Common myeloid progenitor, CD34-positive (primary cell): ENCODE measurements around the gene CFAP99.
"Not testable (repeated sequence)": the region's sequence is repeated elsewhere in the genome, so short reads cannot be mapped to it uniquely, and the experiment has no call there.

ENCODE experiments used
- CTCF ChIA-PET: fragments of 350-600 bp; sonication (Branson Sonifier 250); formaldehyde crosslinking; loops from one replicate; lab custom pipeline; 2021; ENCODE audit warnings: antibody characterized with exemption; lab: Charles Lee
- POLR2A ChIA-PET: fragments of 350-600 bp; sonication (Branson Sonifier 250); formaldehyde crosslinking; loops from one replicate; lab custom pipeline; 2021; ENCODE audit warnings: antibody characterized with exemption; lab: Charles Lee
- DNase-seq, 3 donors: peaks; one replicate each; pipeline versions ENCODE4 v3.0.0 to v3.0.0-alpha.2; 2013
- H3K27ac ChIP-seq, 2 experiments: 1 replicate in 1 of 2; 2 replicates in 1 of 2; pipeline ENCODE4 v1.7.0; 2013; ENCODE audit warnings: inconsistent platforms in 2 of 2, low read length in 2 of 2, mild to moderate bottlenecking in 2 of 2, low read depth in 1 of 2, moderate library complexity in 1 of 2; ENCODE audit not compliant: severe bottlenecking in 2 of 2, insufficient read depth in 1 of 2, poor library complexity in 1 of 2
- H3K27me3 ChIP-seq, 5 experiments: replicated peaks in 2 of 5; 1 replicate in 3 of 5; 2 replicates in 2 of 5; pipeline versions ENCODE4 v1.6.1 to v1.7.0; 2013; ENCODE audit warnings: low read length in 4 of 5, mild to moderate bottlenecking in 2 of 5, moderate library complexity in 2 of 5, inconsistent platforms in 1 of 5; ENCODE audit not compliant: insufficient read depth in 5 of 5, control insufficient read depth in 4 of 5
- H3K36me3 ChIP-seq, 4 experiments: 1 replicate in 2 of 4; 2 replicates in 2 of 4; pipeline versions ENCODE4 v1.6.1 to v1.7.0; 2013; ENCODE audit warnings: low read length in 3 of 4, control low read depth in 1 of 4, mild to moderate bottlenecking in 1 of 4; ENCODE audit not compliant: control insufficient read depth in 4 of 4, insufficient read depth in 4 of 4
- H3K4me1 ChIP-seq, 4 experiments: 1 replicate in 3 of 4; 2 replicates in 1 of 4; pipeline versions ENCODE4 v1.6.1 to v1.7.1; 2013; ENCODE audit warnings: low read length in 3 of 4, mild to moderate bottlenecking in 3 of 4, control low read depth in 1 of 4, inconsistent platforms in 1 of 4, moderate library complexity in 1 of 4; ENCODE audit not compliant: control insufficient read depth in 4 of 4, insufficient read depth in 4 of 4; ENCODE audit errors: control extremely low read depth in 1 of 4
- H3K4me3 ChIP-seq, 7 experiments: 1 replicate in 4 of 7; 2 replicates in 3 of 7; pipeline versions ENCODE4 v1.5.1 to v1.7.0; 2013; ENCODE audit warnings: mild to moderate bottlenecking in 7 of 7, low read length in 6 of 7, moderate library complexity in 6 of 7, inconsistent platforms in 2 of 7, low read depth in 2 of 7, control low read depth in 1 of 7; ENCODE audit not compliant: insufficient read depth in 4 of 7, control insufficient read depth in 1 of 7; ENCODE audit errors: extremely low read depth in 1 of 7
- H3K9me3 ChIP-seq, 5 experiments: 1 replicate in 4 of 5; 2 replicates in 1 of 5; pipeline versions ENCODE4 v1.6.1 to v1.7.1; 2013; ENCODE audit warnings: low read length in 4 of 5, mild to moderate bottlenecking in 2 of 5, inconsistent platforms in 1 of 5, low read depth in 1 of 5, moderate library complexity in 1 of 5; ENCODE audit not compliant: control insufficient read depth in 4 of 5, insufficient read depth in 2 of 5; ENCODE audit errors: control extremely low read depth in 1 of 5
- WGBS: methylation state at CpG from one replicate; pipeline ENCODE4 v1.1.5; 2013; ENCODE audit not compliant: insufficient coverage; 5-methylcytosine and 5-hydroxymethylcytosine counted together

Gene CFAP99

DNA sequence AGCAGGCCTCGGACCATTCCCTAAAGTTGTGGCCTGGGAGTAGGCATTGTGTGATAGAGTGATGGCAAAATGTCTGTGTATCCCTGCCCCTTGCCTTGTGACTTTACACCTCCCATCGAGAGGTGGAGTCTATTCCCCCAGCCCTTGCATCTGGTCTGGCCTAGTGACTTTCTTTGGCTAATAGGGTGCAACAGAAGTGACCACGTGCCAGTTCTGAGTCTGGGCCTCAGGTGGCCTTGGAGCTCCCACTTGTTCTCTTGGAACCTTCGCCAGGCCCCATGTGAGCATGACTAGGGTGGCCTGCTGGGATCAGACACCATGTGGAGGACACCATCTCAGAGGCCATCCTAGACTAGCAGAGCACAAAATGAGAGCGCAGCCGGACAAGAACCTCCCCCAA, 46.3 kb downstream of the CFAP99 start:
- ChIA-PET POLR2A (interaction anchor here (0.6 kb wide), 1 partner anchor 69 kb away, joined by 3 read pairs; no protein-coding TSS in a partner anchor), CTCF (interaction anchor here (0.8 to 4.2 kb wide), 6 partner anchors 12 to 66 kb away, joined by 3 to 26 read pairs (median 3); no protein-coding TSS in a partner anchor)

DNA sequence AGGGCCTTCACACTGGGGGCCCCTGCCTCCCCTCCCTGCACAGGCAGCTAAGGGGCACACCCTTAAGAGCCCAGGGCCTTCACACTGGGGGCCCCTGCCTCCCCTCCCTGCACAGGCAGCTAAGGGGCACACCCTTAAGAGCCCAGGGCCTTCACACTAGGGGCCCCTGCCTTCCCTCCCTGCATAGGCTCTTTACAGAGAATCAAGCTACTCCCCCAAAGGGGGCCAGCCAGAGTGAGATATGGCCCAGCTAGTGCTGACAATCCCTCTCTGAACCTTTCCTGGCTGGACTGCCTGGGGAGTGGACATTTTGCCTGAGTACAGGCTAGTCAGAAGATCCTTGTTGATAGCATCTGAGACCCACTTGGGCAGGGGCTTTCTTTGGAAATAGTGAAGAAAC, 46.8 kb downstream of the CFAP99 start:
- H3K27ac ChIP-seq, H3K9me3 ChIP-seq, H3K36me3 ChIP-seq, POLR2A ChIA-PET, DNase-seq, H3K27me3 ChIP-seq, H3K4me3 ChIP-seq: not testable (repeated sequence)
- CTCF ChIA-PET, result interaction anchor here (0.7 to 4.2 kb wide), 7 partner anchors 11 to 246 kb away, joined by 3 to 26 read pairs (median 3); no protein-coding TSS in a partner anchor
- H3K4me1 ChIP-seq, result peaks cover 8 to 37% (median 32%) of the 10 kb centered on the region in 4 experiments

More for the DNA sequence above, 46.3 kb downstream of the CFAP99 start:
- Histone ChIP-seq H3K4me3 (no peak overlapping the region), H3K27ac (no peak overlapping the region), H3K9me3 (no peaks in the 10 kb centered on the region), H3K36me3 (no peaks in the 10 kb centered on the region), H3K27me3 (peaks cover 0 to 10% (median 7%) of the 10 kb centered on the region in 5 experiments), H3K4me1 (peaks cover 3 to 32% (median 27%) of the 10 kb centered on the region in 4 experiments)
- WGBS, result 94% methylated on average over 3 of the region's 6 CpGs
- no peak for DNase-seq

- POLR2A ChIA-PET, result interaction anchor here (0.6 to 1.7 kb wide), 6 partner anchors 13 to 74 kb away, joined by 3 to 7 read pairs (median 3); no protein-coding TSS in a partner anchor
- CTCF ChIA-PET, result interaction anchor here (0.6 to 2.6 kb wide), 14 partner anchors 8 to 249 kb away, joined by 3 to 6 read pairs (median 4); no protein-coding TSS in a partner anchor
- peaks cover 11 to 26% (median 23%) of the 10 kb centered on the region in 4 experiments for H3K4me1 ChIP-seq
- WGBS, result under 1% methylated on average over 72 of the region's 74 CpGs
- H3K4me3 ChIP-seq, result peak within 1 kb of the TSS; percentile 86 to 91 (median 89)
- H3K27ac ChIP-seq, result peak within 1 kb of the TSS; percentile 85 to 92
- H3K36me3 ChIP-seq, result peaks cover 6 to 16% (median 12%) of the 10 kb centered on the region in 4 experiments
- H3K9me3 ChIP-seq, result peaks cover 0 to 3% (median 0%) of the 10 kb centered on the region in 5 experiments
- peaks cover 0 to under 1% (median 0%) of the 10 kb centered on the region in 5 experiments for H3K27me3 ChIP-seq
- peak; percentile 97 to 99 (median 98) for DNase-seq
These were observed 49.9 kb downstream of the CFAP99 start, which contains the start of gene RNF4 for GRCh38 chr4:2468456-2469191. TSS of gene RNF4 (plus strand) at chr4:2469106. CDS start at chr4:2490494, 21,388 bp downstream.

DNA sequence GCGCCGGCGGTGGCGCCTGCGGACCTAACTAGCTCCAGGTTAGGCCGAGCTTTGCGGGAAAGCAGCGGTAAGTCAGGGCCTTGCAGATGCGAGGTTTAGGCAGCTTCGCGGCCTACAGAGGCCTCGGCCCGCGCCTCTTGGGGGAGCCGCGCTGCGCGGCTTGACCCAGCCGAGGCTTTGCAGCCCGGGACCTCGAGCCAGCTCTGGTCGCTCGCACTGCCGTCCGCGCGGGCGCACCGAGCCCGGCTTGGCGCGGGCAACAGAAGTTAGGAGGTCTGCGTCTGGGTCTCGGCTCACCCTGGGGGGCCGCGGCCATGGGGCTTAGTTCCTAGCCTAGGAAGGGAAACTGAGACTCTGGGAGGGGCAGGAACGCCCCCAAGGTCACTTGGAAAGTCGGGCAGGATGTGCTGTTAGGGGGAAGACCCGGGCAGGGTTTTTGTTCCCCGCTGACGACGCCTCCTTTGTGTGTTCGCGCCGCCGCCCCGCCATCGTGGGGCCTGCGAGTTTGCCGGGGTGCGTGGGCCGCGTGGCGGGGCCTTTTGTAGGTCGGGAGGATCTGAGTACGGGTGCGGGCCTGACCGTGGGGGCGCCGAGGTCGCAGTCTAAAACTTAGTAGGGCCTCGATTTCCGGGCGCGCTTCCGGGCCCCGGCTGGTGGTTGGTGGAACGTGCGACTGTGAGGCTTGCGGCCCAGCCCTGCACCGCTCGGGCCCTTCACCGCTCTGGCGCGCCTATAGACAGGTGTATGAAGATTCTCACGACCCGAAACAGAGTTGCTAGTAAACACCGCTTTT, 50.6 kb downstream of the CFAP99 start:
- POLR2A ChIA-PET, result interaction anchor here (0.7 to 1.7 kb wide), 5 partner anchors 12 to 66 kb away, joined by 3 to 7 read pairs (median 3); no protein-coding TSS in a partner anchor
- H3K4me1 ChIP-seq, result peaks cover 11 to 26% (median 23%) of the 10 kb centered on the region in 4 experiments
- H3K9me3 ChIP-seq, result peaks cover 0 to 3% (median 0%) of the 10 kb centered on the region in 5 experiments
- CTCF ChIA-PET, result interaction anchor here (0.6 to 2.6 kb wide), 14 partner anchors 8 to 249 kb away, joined by 3 to 8 read pairs (median 4); no protein-coding TSS in a partner anchor
- peak; percentile 59 to 81 (median 74) for DNase-seq
- WGBS, result 0% methylated on average over 72 of the region's 78 CpGs
- peak overlapping the region; percentile 85 to 92 for H3K27ac ChIP-seq
- peaks cover 8 to 16% (median 13%) of the 10 kb centered on the region in 4 experiments for H3K36me3 ChIP-seq
- peak overlapping the region; percentile 86 to 91 (median 89) for H3K4me3 ChIP-seq
- no peaks in the 10 kb centered on the region for H3K27me3 ChIP-seq

DNA sequence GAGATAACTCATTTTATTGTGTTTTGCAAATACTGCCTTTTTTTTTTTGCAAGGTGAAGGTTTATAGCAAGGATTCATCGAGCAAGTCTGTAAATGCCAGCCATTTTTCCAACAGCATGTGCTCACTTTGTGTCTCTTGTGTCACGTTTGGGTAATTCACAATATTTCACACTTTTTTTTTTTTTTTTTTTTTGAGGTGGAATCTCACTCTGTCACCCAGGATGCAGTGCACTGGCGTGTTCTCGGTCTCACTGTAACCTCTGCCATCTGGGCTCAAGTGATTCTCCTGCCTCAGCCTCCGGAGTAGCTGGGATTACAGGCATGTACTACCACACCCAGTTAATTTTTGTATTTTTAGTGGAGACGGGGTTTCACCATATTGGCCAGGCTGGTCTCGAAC, 52.0 kb downstream of the CFAP99 start:
- CTCF ChIA-PET, result interaction anchor here (0.8 to 4.5 kb wide), 5 partner anchors 13 to 64 kb away, joined by 3 to 26 read pairs (median 7); no protein-coding TSS in a partner anchor
- no CpG with 5 or more reads among the region's 7 CpGs for WGBS
- H3K4me3 ChIP-seq, result peak overlapping the region in 3 of 7 experiments; percentile 32 to 89 (median 88)

GRCh38 chr4:2472187-2472586, 53.4 kb downstream of the CFAP99 start:
- H3K4me3 ChIP-seq, result no peak overlapping the region
- CTCF ChIA-PET, result interaction anchor here (0.9 to 4.5 kb wide), 4 partner anchors 9 to 318 kb away, joined by 3 to 26 read pairs (median 6); no protein-coding TSS in a partner anchor
- peaks cover 8 to 23% (median 18%) of the 10 kb centered on the region in 4 experiments for H3K36me3 ChIP-seq
- no peak overlapping the region for H3K27ac ChIP-seq
- POLR2A ChIA-PET, result no interaction called here
- DNase-seq, result peak in 1 of 3 donors; percentile 29
- peaks cover 11 to 26% (median 24%) of the 10 kb centered on the region in 4 experiments for H3K4me1 ChIP-seq
- no peaks in the 10 kb centered on the region for H3K27me3 ChIP-seq
- WGBS, result 100% methylated on average over 2 of the region's 4 CpGs
- peaks cover 0 to 3% (median 0%) of the 10 kb centered on the region in 5 experiments for H3K9me3 ChIP-seq

More for the DNA sequence above, 52.0 kb downstream of the CFAP99 start:
- H3K36me3 ChIP-seq, result peaks cover 8 to 20% (median 15%) of the 10 kb centered on the region in 4 experiments
- POLR2A ChIA-PET, result interaction anchor here (0.5 to 0.9 kb wide), 2 partner anchors 9 to 14 kb away, joined by 3 to 7 read pairs; no protein-coding TSS in a partner anchor
- peak overlapping the region in 1 of 2 experiments; percentile 92 for H3K27ac ChIP-seq
- peaks cover 0 to 3% (median 0%) of the 10 kb centered on the region in 5 experiments for H3K9me3 ChIP-seq
- H3K4me1 ChIP-seq, result peaks cover 11 to 26% (median 23%) of the 10 kb centered on the region in 4 experiments
- DNase-seq, result peak in 1 of 3 donors; percentile 29
- no peaks in the 10 kb centered on the region for H3K27me3 ChIP-seq
